Measurements from ENCODE around the gene HSD17B13.

HSD17B13 gene

GRCh38 chr4:87283151-87283550 is 39.5 kb downstream of the HSD17B13 start:
- in situ Hi-C loops (cut with HindIII; ENCODE audit: low pct_ligation_motif_present, low sequenced_read_pairs) = no loop called here
- Histone ChIP-seq H3K27ac (no peak overlapping the region), H3K27me3 (replicated peaks) (no peaks in the 10 kb centered on the region), H3K4me3 (ENCODE audit: low read depth, low read length) (no peak overlapping the region), H3K36me3 (replicated peaks) (no peaks in the 10 kb centered on the region)
- no peak for TF ChIP-seq CTCF (IDR thresholded peaks at IDR 0.05; ENCODE audit: low read depth, low read length, missing control alignments)
- DNase-seq = no peak

GRCh38 chr4:87281603-87282002 is 41.1 kb downstream of the HSD17B13 start:
- H3K27ac ChIP-seq = no peak overlapping the region
- no peaks in the 10 kb centered on the region for H3K27me3 ChIP-seq (replicated peaks)
- in situ Hi-C loops (cut with HindIII; ENCODE audit: low pct_ligation_motif_present, low sequenced_read_pairs) = no loop called here
- no peak for DNase-seq
- TF ChIP-seq CTCF (IDR thresholded peaks at IDR 0.05; ENCODE audit: low read depth, low read length, missing control alignments) = no peak
- no peaks in the 10 kb centered on the region for H3K36me3 ChIP-seq (replicated peaks)
- H3K4me3 ChIP-seq (ENCODE audit: low read depth, low read length) = no peak overlapping the region

GRCh38 chr4:87278335-87278794 is 44.3 kb downstream of the HSD17B13 start:
- no peak for DNase-seq
- Histone ChIP-seq H3K27ac (no peak overlapping the region), H3K27me3 (replicated peaks) (no peaks in the 10 kb centered on the region), H3K4me3 (ENCODE audit: low read depth, low read length) (no peak overlapping the region), H3K36me3 (replicated peaks) (no peaks in the 10 kb centered on the region)
- no peak for TF ChIP-seq CTCF (IDR thresholded peaks at IDR 0.05; ENCODE audit: low read depth, low read length, missing control alignments)
- in situ Hi-C loops (cut with HindIII; ENCODE audit: low pct_ligation_motif_present, low sequenced_read_pairs) = no loop called here

DNA sequence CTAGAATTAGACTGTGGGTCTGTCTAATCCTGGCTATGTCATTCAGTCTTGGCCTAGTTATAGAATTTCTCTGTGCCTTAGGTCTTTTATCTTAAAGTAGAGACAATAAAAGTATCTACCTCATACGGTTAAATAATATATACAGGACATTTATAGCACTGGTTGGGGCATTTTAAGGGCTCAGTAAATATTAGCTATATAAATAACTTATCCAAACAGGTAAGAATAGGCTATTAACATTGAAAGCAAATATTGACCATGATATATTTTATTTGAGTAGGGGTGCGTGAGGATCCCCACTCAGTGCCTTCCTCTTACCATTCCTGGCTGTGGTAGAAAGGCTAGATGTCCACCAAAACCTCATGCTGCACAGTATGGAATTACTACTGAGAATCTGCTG is 47.4 kb downstream of the HSD17B13 start:
- in situ Hi-C loops (cut with HindIII; ENCODE audit: low pct_ligation_motif_present, low sequenced_read_pairs) = no loop called here
- Histone ChIP-seq H3K4me3 (ENCODE audit: low read depth, low read length) (no peak overlapping the region), H3K27me3 (replicated peaks) (no peaks in the 10 kb centered on the region), H3K36me3 (replicated peaks) (no peaks in the 10 kb centered on the region), H3K27ac (no peak overlapping the region)
- no peak for DNase-seq
- no peak for TF ChIP-seq CTCF (IDR thresholded peaks at IDR 0.05; ENCODE audit: low read depth, low read length, missing control alignments)

GRCh38 chr4:87274803-87275202 is 47.9 kb downstream of the HSD17B13 start:
- TF ChIP-seq CTCF (IDR thresholded peaks at IDR 0.05; ENCODE audit: low read depth, low read length, missing control alignments) = no peak
- in situ Hi-C loops (cut with HindIII; ENCODE audit: low pct_ligation_motif_present, low sequenced_read_pairs) = no loop called here
- no peak overlapping the region for H3K27ac ChIP-seq
- no peaks in the 10 kb centered on the region for H3K27me3 ChIP-seq (replicated peaks)
- no peak for DNase-seq
- no peak overlapping the region for H3K4me3 ChIP-seq (ENCODE audit: low read depth, low read length)
- no peaks in the 10 kb centered on the region for H3K36me3 ChIP-seq (replicated peaks)

DNA sequence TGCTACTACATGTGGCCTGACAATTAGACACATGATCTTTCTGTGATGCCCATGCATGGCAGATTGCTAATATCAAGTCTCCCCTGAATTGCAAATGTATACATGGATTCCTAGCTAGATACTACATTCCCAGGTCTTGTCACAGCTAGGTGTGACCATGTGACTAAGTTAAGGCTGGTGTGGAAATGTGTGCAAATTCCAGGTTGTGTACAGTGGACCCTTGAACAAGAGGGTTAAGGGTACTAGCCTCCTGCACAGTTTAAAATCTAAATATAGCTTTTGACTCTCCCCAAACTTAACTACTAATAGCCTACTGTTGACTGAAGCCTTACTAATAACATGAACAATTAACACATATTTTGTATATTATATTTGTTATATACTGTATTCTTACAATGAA is 48.4 kb downstream of the HSD17B13 start:
- Histone ChIP-seq H3K27ac (no peak overlapping the region), H3K4me3 (ENCODE audit: low read depth, low read length) (no peak overlapping the region), H3K36me3 (replicated peaks) (no peaks in the 10 kb centered on the region), H3K27me3 (replicated peaks) (no peaks in the 10 kb centered on the region)
- no peak for TF ChIP-seq CTCF (IDR thresholded peaks at IDR 0.05; ENCODE audit: low read depth, low read length, missing control alignments)
- DNase-seq = no peak
- in situ Hi-C loops (cut with HindIII; ENCODE audit: low pct_ligation_motif_present, low sequenced_read_pairs) = no loop called here
